H1 (cell line): ENCODE results near the gene CSAD. TPM values are rescaled to one million over a fixed set of nuclear protein-coding genes. Genes with fewer than 3 reads are reported as not detected.

ENCODE experiments used
- CTCF ChIA-PET: fragments of 300-600 bp; sonication (Branson Sonifier 250); formaldehyde crosslinking; loops from one replicate; lab custom pipeline; 2021; ENCODE audit not compliant: partially characterized antibody; lab: Charles Lee
- POLR2A ChIA-PET: fragments of 300-600 bp; sonication (Branson Sonifier 250); formaldehyde crosslinking; loops from one replicate; lab custom pipeline; 2021; ENCODE audit warnings: inconsistent platforms; ENCODE audit not compliant: partially characterized antibody; lab: Charles Lee
- DNase-seq, 2 experiments: peaks; one replicate each; pipeline versions ENCODE4 v3.0.0 to v3.0.0-alpha.2; 2010 to 2022; ENCODE audit warnings: low spot score in 2 of 2, low read depth in 1 of 2, mixed read lengths in 1 of 2
- FAIRE-seq: peaks from 2 replicates; lab custom pipeline; 2011; peaks lifted over from hg19 to GRCh38; lab: Jason Lieb, UNC
- H2AFZ ChIP-seq: 2 replicates; pipeline ENCODE4 v1.8.1; 2012; ENCODE audit warnings: low read length, inconsistent platforms
- H2AK5ac ChIP-seq: 2 replicates; pipeline ENCODE4 v1.6.1; 2013; ENCODE audit warnings: low read depth, low read length
- H2BK120ac ChIP-seq: replicated peaks from 2 replicates; pipeline ENCODE3; 2013; ENCODE audit warnings: low read depth, low read length, inconsistent platforms
- H2BK12ac ChIP-seq: 2 replicates; pipeline ENCODE4 v1.6.1; 2013; ENCODE audit warnings: low read depth, low read length
- H2BK15ac ChIP-seq: 2 replicates; pipeline ENCODE4 v1.6.1; 2013; ENCODE audit warnings: low read length
- H2BK20ac ChIP-seq: 2 replicates; pipeline ENCODE4 v1.6.1; 2013; ENCODE audit warnings: low read length
- H2BK5ac ChIP-seq: 2 replicates; pipeline ENCODE4 v1.6.1; 2013; ENCODE audit warnings: low read depth, low read length
- H3K14ac ChIP-seq: 2 replicates; pipeline ENCODE4 v1.6.1; 2013; ENCODE audit warnings: inconsistent platforms; ENCODE audit not compliant: insufficient read length
- H3K18ac ChIP-seq: 2 replicates; pipeline ENCODE4 v1.6.1; 2013; ENCODE audit warnings: low read length; ENCODE audit errors: extremely low read depth
- H3K23ac ChIP-seq: 2 replicates; pipeline ENCODE4 v1.6.1; 2013; ENCODE audit warnings: inconsistent platforms; ENCODE audit not compliant: insufficient read length
- H3K23me2 ChIP-seq: 2 replicates; pipeline ENCODE4 v1.6.1; 2013; ENCODE audit warnings: low read depth, low read length
- H3K27ac ChIP-seq: 2 replicates; pipeline ENCODE4 v1.6.1; 2011; ENCODE audit warnings: low read depth, low read length, inconsistent platforms
- H3K27me3 ChIP-seq, 4 experiments: replicated peaks in 1 of 4; 1 replicate in 1 of 4; 2 replicates in 3 of 4; pipeline versions ENCODE4 v1.6.1 to v1.8.1; 2011 to 2013; ENCODE audit warnings: low read length in 3 of 4, mild to moderate bottlenecking in 3 of 4, inconsistent platforms in 2 of 4, mixed read lengths in 2 of 4, moderate library complexity in 1 of 4; ENCODE audit not compliant: control insufficient read depth in 3 of 4, insufficient read depth in 3 of 4; ENCODE audit errors: extremely low read depth in 1 of 4
- H3K36me3 ChIP-seq, 4 experiments: 2 replicates each; pipeline versions ENCODE4 v1.6.1 to v1.8.1; 2011 to 2013; ENCODE audit warnings: mild to moderate bottlenecking in 4 of 4, low read length in 3 of 4, moderate library complexity in 2 of 4, control low read depth in 1 of 4, inconsistent platforms in 1 of 4; ENCODE audit not compliant: insufficient read depth in 4 of 4, control insufficient read depth in 2 of 4
- H3K4ac ChIP-seq: replicated peaks from 2 replicates; pipeline ENCODE3; 2013; ENCODE audit warnings: low read length, low read depth, mixed read lengths, inconsistent platforms; ENCODE audit not compliant: insufficient read length
- H3K4me1 ChIP-seq, 4 experiments: replicated peaks in 1 of 4; 1 replicate in 1 of 4; 2 replicates in 3 of 4; pipeline versions ENCODE4 v1.6.1 to v1.8.1; 2011 to 2013; ENCODE audit warnings: low read length in 3 of 4, inconsistent platforms in 2 of 4, mixed read lengths in 1 of 4; ENCODE audit not compliant: insufficient read depth in 4 of 4, control insufficient read depth in 3 of 4
- H3K4me2 ChIP-seq, 2 experiments: 2 replicates each; pipeline versions ENCODE4 v1.6.1 to v1.8.1; 2011 to 2013; ENCODE audit warnings: low read depth in 2 of 2, low read length in 2 of 2, control low read depth in 1 of 2, inconsistent platforms in 1 of 2, mild to moderate bottlenecking in 1 of 2; ENCODE audit not compliant: insufficient read depth in 1 of 2
- H3K4me3 ChIP-seq, 4 experiments: fragments of 200-600, 300-600 bp in 1 of 4; sonication (generic), shearing (Covaris generic), sonication (Bioruptor Twin) in 1 of 4; 2 replicates each; pipeline versions ENCODE4 v1.5.1 to v1.8.1; 2011 to 2016; ENCODE audit warnings: low read length in 4 of 4, low read depth in 3 of 4, control low read depth in 2 of 4, inconsistent platforms in 2 of 4, mild to moderate bottlenecking in 2 of 4, mixed read lengths in 1 of 4, moderate library complexity in 1 of 4; ENCODE audit not compliant: insufficient read depth in 2 of 4; ENCODE audit errors: extremely low read depth in 1 of 4
- H3K56ac ChIP-seq: replicated peaks from 2 replicates; pipeline ENCODE3; 2013; ENCODE audit warnings: low read depth, mild to moderate bottlenecking, mixed read lengths, low read length, inconsistent platforms; ENCODE audit not compliant: insufficient read length
- H3K79me1 ChIP-seq: 2 replicates; pipeline ENCODE4 v1.6.1; 2013; ENCODE audit warnings: low read depth, low read length, control low read depth
- H3K79me2 ChIP-seq, 2 experiments: 2 replicates each; pipeline versions ENCODE4 v1.6.1 to v1.8.1; 2012 to 2013; ENCODE audit warnings: low read length in 2 of 2, mild to moderate bottlenecking in 2 of 2, inconsistent platforms in 1 of 2; ENCODE audit not compliant: insufficient read depth in 2 of 2, control insufficient read depth in 1 of 2
- H3K9ac ChIP-seq, 4 experiments: replicated peaks in 1 of 4; 1 replicate in 1 of 4; 2 replicates in 3 of 4; pipeline versions ENCODE4 v1.6.1 to v1.8.1; 2011 to 2013; ENCODE audit warnings: low read depth in 3 of 4, low read length in 3 of 4, control low read depth in 2 of 4, mild to moderate bottlenecking in 2 of 4, moderate library complexity in 2 of 4, inconsistent platforms in 1 of 4; ENCODE audit errors: extremely low read depth in 1 of 4
- H3K9me3 ChIP-seq, 2 experiments: 2 replicates each; pipeline versions ENCODE4 v1.6.1 to v1.8.1; 2012 to 2013; ENCODE audit warnings: mild to moderate bottlenecking in 2 of 2, moderate library complexity in 2 of 2, control low read depth in 1 of 2, inconsistent platforms in 1 of 2, low read depth in 1 of 2, low read length in 1 of 2, mixed read lengths in 1 of 2; ENCODE audit not compliant: insufficient read depth in 2 of 2
- H4K20me1 ChIP-seq, 2 experiments: replicated peaks in 1 of 2; 2 replicates each; pipeline versions ENCODE3 to v1.8.1; 2011 to 2013; ENCODE audit warnings: inconsistent platforms in 2 of 2, low read length in 2 of 2, mild to moderate bottlenecking in 1 of 2; ENCODE audit not compliant: insufficient read depth in 2 of 2, control insufficient read depth in 1 of 2
- H4K5ac ChIP-seq: 2 replicates; pipeline ENCODE4 v1.6.1; 2013; ENCODE audit warnings: low read length, low read depth, mixed read lengths, inconsistent platforms; ENCODE audit not compliant: insufficient read length
- H4K8ac ChIP-seq: 2 replicates; pipeline ENCODE4 v1.8.0; 2013; ENCODE audit warnings: mild to moderate bottlenecking, moderate library complexity, low read length, inconsistent platforms; ENCODE audit not compliant: insufficient read depth; ENCODE audit errors: extremely low read depth
- H4K91ac ChIP-seq: replicated peaks from 2 replicates; pipeline ENCODE3; 2013; ENCODE audit warnings: low read length, mixed read lengths, inconsistent platforms; ENCODE audit not compliant: insufficient read length
- BRCA1 ChIP-seq: IDR thresholded peaks from 2 replicates; pipeline ENCODE4 v1.6.1; 2012; ENCODE audit warnings: low read depth, low read length, improper control_type of control experiment
- CBX5 ChIP-seq: fragments of 300-800, 300-1000 bp; sonication (generic); IDR thresholded peaks from 2 replicates; pipeline ENCODE4 v1.7.1; 2016; ENCODE audit warnings: antibody characterized with exemption, low read length, low read depth
- MAFK ChIP-seq: IDR thresholded peaks from 2 replicates; pipeline ENCODE4 v1.6.1; 2012; ENCODE audit warnings: low read depth, mild to moderate bottlenecking, improper control_type of control experiment, low read length
- POU5F1 ChIP-seq: IDR thresholded peaks from 2 replicates; pipeline ENCODE4 v1.6.1; 2011; ENCODE audit warnings: low read depth, mild to moderate bottlenecking, low read length, moderate library complexity
- RNF2 ChIP-seq: fragments of 200-900, 300-1000 bp; sonication (generic); IDR thresholded peaks from 2 replicates; pipeline ENCODE4 v1.7.1; 2016; ENCODE audit warnings: borderline replicate concordance, low read depth, mild to moderate bottlenecking, antibody characterized with exemption, low read length; ENCODE audit not compliant: poor library complexity, severe bottlenecking; ENCODE audit errors: missing control alignments
- ZNF274 ChIP-seq: IDR thresholded peaks from 2 replicates; pipeline ENCODE4 v1.7.0; 2012; ENCODE audit warnings: low read length, borderline replicate concordance; ENCODE audit errors: extremely low read depth
- WGBS, 2 experiments: shearing (Covaris generic) in 1 of 2; methylation state at CpG; one replicate each; pipeline versions ENCODE4 v1.1.6 to v1.1.7; 2013 to 2015; ENCODE audit warnings: low lambda C conversion rate in 2 of 2, mixed read lengths in 2 of 2, inconsistent platforms in 1 of 2, low coverage in 1 of 2, missing lambda C conversion rate in 1 of 2; ENCODE audit not compliant: insufficient replicate concordance in 2 of 2, insufficient coverage in 1 of 2, insufficient read length in 1 of 2; ENCODE audit errors: extremely low coverage in 1 of 2, missing lambda C conversion rate in 1 of 2; 5-methylcytosine and 5-hydroxymethylcytosine counted together
- polyA plus RNA-seq, 7 experiments: library from polyadenylated mRNA; depleted of rRNA in 3 of 7; stranded (reverse) in 5 of 7; unstranded in 2 of 7; fragments of >200 nt in 5 of 7; fragments of 200-250 nt in 2 of 7; gene quantifications; 1 replicate in 5 of 7; 2 replicates in 1 of 7; 4 replicates in 1 of 7; pipeline versions ENCODE4 v1.2.1 to v1.2.3, GENCODE V29; 2011 to 2013; ENCODE audit warnings: missing spikeins in 2 of 7, mixed read lengths in 2 of 7
- total RNA-seq: library from RNA; stranded (reverse); fragmentation: NEBNext Ultra II Directional; extraction: Animal tissue kit (Norgen Biotek cat#: 25700); gene quantifications from 2 replicates; pipeline ENCODE4 v1.2.1, GENCODE V29; 2021
- TF ChIP-seq, protein P1 (sequence below), 3 experiments: IDR thresholded peaks; 1 replicate in 2 of 3; 2 replicates in 1 of 3; pipeline versions ENCODE4 v1.5.1 to v1.6.1; 2011; ENCODE audit warnings: low read length in 3 of 3, mild to moderate bottlenecking in 3 of 3, inconsistent platforms in 2 of 3, low read depth in 1 of 3, moderate library complexity in 1 of 3; ENCODE audit not compliant: insufficient read depth in 1 of 3; ENCODE audit errors: control extremely low read depth in 1 of 3

Gene CSAD
- total and polyA plus RNA-seq, 2 of the 8 experiments (the other 6 are each of a cell fraction or from before 2014, with no cell fraction given) = 8.8 to 11.3 TPM

DNA sequence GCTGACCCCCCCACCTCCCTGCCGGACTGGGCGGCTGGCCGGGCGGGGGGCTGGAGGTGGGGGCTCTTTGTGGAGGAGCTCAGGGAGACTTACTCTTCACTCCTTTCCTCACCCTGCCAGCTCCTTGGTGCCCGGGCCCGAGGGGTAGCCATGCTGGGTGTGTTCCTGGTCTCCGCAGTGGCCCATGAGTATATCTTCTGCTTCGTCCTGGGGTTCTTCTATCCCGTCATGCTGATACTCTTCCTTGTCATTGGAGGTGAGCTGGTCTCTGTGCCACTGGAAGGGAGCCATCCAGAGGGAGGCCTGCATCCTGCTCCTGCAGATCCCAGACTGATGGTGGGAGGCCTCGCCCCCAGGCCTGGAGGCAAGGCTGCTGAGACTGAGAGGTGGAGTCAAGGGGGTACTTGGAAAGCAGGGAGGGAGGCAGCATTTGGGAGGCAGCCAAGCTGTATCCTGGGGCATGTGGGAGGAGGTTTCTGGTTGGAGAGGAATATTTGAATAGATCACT, 57.7 kb downstream of the CSAD start:
- H2AFZ ChIP-seq = no peak overlapping the region

More for the DNA sequence above, 57.7 kb downstream of the CSAD start:
- no peak overlapping the region for H2BK12ac ChIP-seq
- H3K23me2 ChIP-seq = 0 out of 2 replicates have a peak, but pooled peaks cover 3% of the 10 kb centered on the region
- H3K18ac ChIP-seq = no peak overlapping the region
- H3K9ac ChIP-seq = no peak overlapping the region
- H4K20me1 ChIP-seq = no peaks in the 10 kb centered on the region
- no peak overlapping the region for H3K56ac ChIP-seq
- H3K9me3 ChIP-seq = no peaks in the 10 kb centered on the region
- no peaks in the 10 kb centered on the region for H3K79me1 ChIP-seq
- H4K8ac ChIP-seq = no peak overlapping the region
- peak in 1 of 2 experiments; percentile 35 for DNase-seq
- H3K36me3 ChIP-seq = no peaks in the 10 kb centered on the region
- CTCF ChIA-PET = interaction anchor here (2.3 kb wide), 1 partner anchor 57 kb away, joined by 7 read pairs; no protein-coding TSS in a partner anchor
- no peak overlapping the region for H3K4me2 ChIP-seq
- no peak overlapping the region for H3K14ac ChIP-seq
- no peak overlapping the region for H3K4ac ChIP-seq
- H3K27ac ChIP-seq = no peak overlapping the region
- no peak overlapping the region for H2BK5ac ChIP-seq
- no peaks in the 10 kb centered on the region for H3K27me3 ChIP-seq
- TF ChIP-seq, protein P1, sequence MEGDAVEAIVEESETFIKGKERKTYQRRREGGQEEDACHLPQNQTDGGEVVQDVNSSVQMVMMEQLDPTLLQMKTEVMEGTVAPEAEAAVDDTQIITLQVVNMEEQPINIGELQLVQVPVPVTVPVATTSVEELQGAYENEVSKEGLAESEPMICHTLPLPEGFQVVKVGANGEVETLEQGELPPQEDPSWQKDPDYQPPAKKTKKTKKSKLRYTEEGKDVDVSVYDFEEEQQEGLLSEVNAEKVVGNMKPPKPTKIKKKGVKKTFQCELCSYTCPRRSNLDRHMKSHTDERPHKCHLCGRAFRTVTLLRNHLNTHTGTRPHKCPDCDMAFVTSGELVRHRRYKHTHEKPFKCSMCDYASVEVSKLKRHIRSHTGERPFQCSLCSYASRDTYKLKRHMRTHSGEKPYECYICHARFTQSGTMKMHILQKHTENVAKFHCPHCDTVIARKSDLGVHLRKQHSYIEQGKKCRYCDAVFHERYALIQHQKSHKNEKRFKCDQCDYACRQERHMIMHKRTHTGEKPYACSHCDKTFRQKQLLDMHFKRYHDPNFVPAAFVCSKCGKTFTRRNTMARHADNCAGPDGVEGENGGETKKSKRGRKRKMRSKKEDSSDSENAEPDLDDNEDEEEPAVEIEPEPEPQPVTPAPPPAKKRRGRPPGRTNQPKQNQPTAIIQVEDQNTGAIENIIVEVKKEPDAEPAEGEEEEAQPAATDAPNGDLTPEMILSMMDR (IDR thresholded peaks at IDR 0.05; ENCODE audit: control extremely low read depth in 1 of 3, insufficient read depth in 1 of 3, low read depth in 1 of 3, low read length in 3 of 3) = no peak
- TF ChIP-seq CBX5 = no peak
- TF ChIP-seq MAFK = no peak
- no peak for TF ChIP-seq ZNF274
- TF ChIP-seq POU5F1 = no peak
- no peak for TF ChIP-seq RNF2
- no peak for TF ChIP-seq BRCA1
- no peak overlapping the region for H3K23ac ChIP-seq
- no peak overlapping the region for H4K5ac ChIP-seq
- H4K91ac ChIP-seq = no peak overlapping the region
- no peak overlapping the region for H2AK5ac ChIP-seq
- no peak for FAIRE-seq
- 91% methylated on average over 5 of the region's 10 CpGs; no CpG with 5 or more reads in 1 of the 2 experiments for WGBS, 2 experiments
- POLR2A ChIA-PET = no interaction called here
- H2BK15ac ChIP-seq = no peak overlapping the region
- H2BK20ac ChIP-seq = no peak overlapping the region
- no peak overlapping the region for H3K4me3 ChIP-seq
- H3K79me2 ChIP-seq = no peaks in the 10 kb centered on the region
- H3K4me1 ChIP-seq = no peaks in the 10 kb centered on the region
- no peak overlapping the region for H2BK120ac ChIP-seq
